ENCODE results near the gene CDH4.

CDH4 gene

GRCh38 chr20:61354001-61354390 is 101.9 kb downstream of the CDH4 start:
- Mint-ChIP-seq H3K4me3 (no peak overlapping the region), H3K4me1 (ENCODE audit: low read depth) (no peaks in the 10 kb centered on the region), H3K36me3 (ENCODE audit: low read depth) (no peaks in the 10 kb centered on the region), H3K27me3 (ENCODE audit: low read depth) (no peaks in the 10 kb centered on the region), H3K9me3 (no peaks in the 10 kb centered on the region), H3K27ac (no peak overlapping the region)

- Mint-ChIP-seq H3K4me3 (no peak overlapping the region), H3K4me1 (ENCODE audit: low read depth) (no peaks in the 10 kb centered on the region), H3K9me3 (no peaks in the 10 kb centered on the region), H3K27me3 (ENCODE audit: low read depth) (no peaks in the 10 kb centered on the region), H3K27ac (no peak overlapping the region), H3K36me3 (ENCODE audit: low read depth) (no peaks in the 10 kb centered on the region)
Observed at GRCh38 chr20:61354501-61354900, 102.4 kb downstream of the CDH4 start.

DNA sequence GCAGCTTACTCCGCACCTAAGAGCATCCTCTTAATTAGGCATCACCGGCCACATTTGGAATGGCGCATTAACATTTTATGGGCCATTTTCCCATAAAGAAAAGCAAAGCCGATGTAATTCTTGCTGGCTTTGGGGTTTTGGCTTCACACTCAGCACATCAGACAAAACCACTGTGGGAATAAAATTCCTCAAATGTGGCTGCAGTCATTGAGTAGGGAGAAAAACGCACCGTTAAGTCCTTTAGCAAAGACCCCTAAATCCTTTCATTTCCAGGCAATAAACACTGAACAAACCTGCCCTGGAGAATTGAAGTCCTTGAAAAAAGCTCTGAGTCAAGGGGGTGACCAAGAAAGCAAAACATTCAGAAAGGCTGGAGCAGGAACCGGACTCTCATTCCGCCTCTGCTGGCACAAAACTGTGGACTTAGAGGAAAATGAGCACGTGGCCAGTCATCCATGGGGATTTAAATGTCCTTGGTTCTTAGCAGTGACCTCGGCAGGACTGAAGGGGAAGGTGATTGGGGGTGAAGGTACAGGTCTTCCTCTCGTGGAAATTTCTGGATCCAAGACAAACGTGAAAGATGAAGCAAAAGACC is 102.9 kb downstream of the CDH4 start:
- no peak overlapping the region for H3K4me3 Mint-ChIP-seq
- no peaks in the 10 kb centered on the region for H3K9me3 Mint-ChIP-seq
- no peak overlapping the region for H3K27ac Mint-ChIP-seq
- no peaks in the 10 kb centered on the region for H3K36me3 Mint-ChIP-seq (ENCODE audit: low read depth)
- no peaks in the 10 kb centered on the region for H3K27me3 Mint-ChIP-seq (ENCODE audit: low read depth)
- H3K4me1 Mint-ChIP-seq (ENCODE audit: low read depth): no peaks in the 10 kb centered on the region

- Mint-ChIP-seq H3K27me3 (ENCODE audit: low read depth) (no peaks in the 10 kb centered on the region), H3K4me3 (no peak overlapping the region), H3K27ac (no peak overlapping the region), H3K36me3 (ENCODE audit: low read depth) (no peaks in the 10 kb centered on the region), H3K4me1 (ENCODE audit: low read depth) (no peaks in the 10 kb centered on the region), H3K9me3 (no peaks in the 10 kb centered on the region)
Observed at GRCh38 chr20:61355585-61355984, 103.5 kb downstream of the CDH4 start.

DNA sequence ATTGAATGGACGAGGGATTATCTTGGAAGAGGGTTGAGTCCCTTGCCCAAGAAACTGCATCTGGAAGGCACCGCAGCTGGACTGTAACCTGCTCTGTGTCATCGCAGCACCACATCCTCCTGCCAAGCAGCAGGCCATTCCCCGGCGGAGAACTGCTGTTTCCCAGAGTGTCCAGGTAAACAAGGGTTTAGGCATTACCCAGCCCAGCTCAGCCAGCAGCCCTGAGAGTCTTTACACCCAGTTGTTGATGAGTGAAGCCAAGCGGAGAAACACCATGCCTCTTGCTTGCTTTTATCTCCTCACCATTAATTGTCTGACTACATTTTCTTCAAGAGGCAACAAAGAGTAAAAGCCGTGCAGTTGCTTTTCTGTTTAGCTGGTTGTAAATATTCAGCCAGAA is 104.1 kb downstream of the CDH4 start:
- H3K9me3 Mint-ChIP-seq: no peaks in the 10 kb centered on the region
- no peak overlapping the region for H3K27ac Mint-ChIP-seq
- H3K27me3 Mint-ChIP-seq (ENCODE audit: low read depth): no peaks in the 10 kb centered on the region
- H3K4me3 Mint-ChIP-seq: no peak overlapping the region
- H3K36me3 Mint-ChIP-seq (ENCODE audit: low read depth): no peaks in the 10 kb centered on the region
- H3K4me1 Mint-ChIP-seq (ENCODE audit: low read depth): no peaks in the 10 kb centered on the region

DNA sequence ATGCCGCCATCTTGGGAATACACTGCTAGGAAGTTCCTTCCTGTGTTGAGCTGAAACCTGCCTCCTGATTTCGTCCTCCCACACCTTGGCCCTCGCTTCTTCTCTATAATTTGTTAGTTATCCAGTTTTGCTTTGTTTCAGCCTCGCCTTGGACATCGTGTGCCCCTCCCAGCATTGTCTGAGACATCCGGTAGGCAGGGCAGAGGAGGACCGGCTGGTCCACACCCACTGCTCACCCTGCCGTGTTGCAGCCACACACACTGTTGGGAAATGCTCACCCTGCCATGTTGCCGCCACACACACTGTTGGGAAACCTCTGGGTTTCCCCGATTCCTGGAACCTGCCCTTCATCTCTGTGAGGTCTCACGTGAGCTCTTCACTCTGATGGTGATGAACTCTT is 105.1 kb downstream of the CDH4 start:
- no peaks in the 10 kb centered on the region for H3K36me3 Mint-ChIP-seq (ENCODE audit: low read depth)
- no peak overlapping the region for H3K4me3 Mint-ChIP-seq
- H3K4me1 Mint-ChIP-seq (ENCODE audit: low read depth): no peaks in the 10 kb centered on the region
- H3K9me3 Mint-ChIP-seq: no peaks in the 10 kb centered on the region
- H3K27me3 Mint-ChIP-seq (ENCODE audit: low read depth): no peaks in the 10 kb centered on the region
- no peak overlapping the region for H3K27ac Mint-ChIP-seq

DNA sequence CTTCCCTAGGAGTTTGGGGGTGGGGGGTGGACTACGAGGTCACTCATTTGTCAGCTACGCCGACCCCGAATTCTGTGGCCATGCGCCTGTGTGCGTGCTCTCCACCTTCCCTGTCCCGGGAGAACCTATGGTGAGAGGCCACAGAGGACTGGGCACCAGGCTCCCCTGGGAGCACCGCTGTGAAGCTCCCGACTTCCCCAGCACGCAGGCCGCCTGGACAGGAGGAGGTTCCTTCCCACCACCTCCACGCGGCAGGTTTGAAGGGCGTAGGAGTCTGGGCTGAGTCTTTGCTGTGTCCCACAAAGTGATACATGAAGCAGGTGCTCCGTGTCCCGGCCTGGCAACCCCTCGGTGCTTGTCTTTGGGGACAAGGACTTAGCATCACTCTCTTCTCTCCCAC is 107.2 kb downstream of the CDH4 start:
- Mint-ChIP-seq H3K36me3 (ENCODE audit: low read depth) (no peaks in the 10 kb centered on the region), H3K27me3 (ENCODE audit: low read depth) (no peaks in the 10 kb centered on the region), H3K27ac (no peak overlapping the region), H3K4me3 (no peak overlapping the region), H3K4me1 (ENCODE audit: low read depth) (no peaks in the 10 kb centered on the region), H3K9me3 (no peaks in the 10 kb centered on the region)

GRCh38 chr20:61360296-61360695 is 108.2 kb downstream of the CDH4 start:
- no peaks in the 10 kb centered on the region for H3K36me3 Mint-ChIP-seq (ENCODE audit: low read depth)
- H3K27ac Mint-ChIP-seq: no peak overlapping the region
- no peak overlapping the region for H3K4me3 Mint-ChIP-seq
- H3K9me3 Mint-ChIP-seq: no peaks in the 10 kb centered on the region
- no peaks in the 10 kb centered on the region for H3K27me3 Mint-ChIP-seq (ENCODE audit: low read depth)
- no peaks in the 10 kb centered on the region for H3K4me1 Mint-ChIP-seq (ENCODE audit: low read depth)

DNA sequence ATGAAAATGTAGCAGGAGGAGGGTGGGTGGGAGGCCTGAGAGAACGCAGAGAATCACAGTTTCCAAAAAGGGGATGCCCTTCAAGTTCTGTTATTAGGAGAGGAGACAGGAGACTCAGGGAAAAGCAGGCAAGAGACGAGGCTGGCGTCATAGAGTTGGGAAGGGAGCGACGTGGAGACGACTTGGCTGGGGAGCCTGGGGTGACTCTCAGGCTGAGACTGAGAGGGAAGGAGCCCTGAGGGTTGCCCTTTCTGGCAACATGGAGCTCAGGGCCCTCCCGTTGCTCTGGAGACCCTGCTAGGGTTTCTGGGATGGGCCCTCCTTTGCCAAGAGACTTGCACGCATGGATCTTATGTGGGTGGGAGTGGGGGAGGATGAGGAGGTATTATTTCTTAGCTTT is 108.9 kb downstream of the CDH4 start:
- Mint-ChIP-seq H3K4me3 (no peak overlapping the region), H3K9me3 (no peaks in the 10 kb centered on the region), H3K27ac (no peak overlapping the region), H3K4me1 (ENCODE audit: low read depth) (no peaks in the 10 kb centered on the region), H3K27me3 (ENCODE audit: low read depth) (no peaks in the 10 kb centered on the region), H3K36me3 (ENCODE audit: low read depth) (no peaks in the 10 kb centered on the region)

DNA sequence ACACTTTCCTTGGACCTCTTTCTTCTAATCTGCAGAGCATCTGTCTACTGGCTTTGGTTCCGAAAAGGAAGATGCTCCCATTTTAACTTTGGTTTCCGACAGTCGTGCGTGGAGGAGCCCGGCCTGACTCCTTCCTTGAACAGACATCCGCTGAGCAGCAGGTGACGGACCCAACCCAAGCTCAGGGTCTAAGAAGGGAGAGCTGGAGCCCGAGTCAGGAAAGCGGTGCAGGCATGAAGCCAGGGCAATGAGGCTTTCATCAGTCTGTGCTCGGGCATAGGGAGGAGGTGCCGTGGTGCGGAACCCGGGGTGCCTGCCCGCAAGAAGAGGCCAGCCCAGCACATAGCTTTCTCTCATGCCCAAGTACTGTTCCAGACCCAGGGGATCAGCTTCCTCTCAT is 109.4 kb downstream of the CDH4 start:
- H3K4me1 Mint-ChIP-seq (ENCODE audit: low read depth): no peaks in the 10 kb centered on the region
- no peaks in the 10 kb centered on the region for H3K9me3 Mint-ChIP-seq
- no peak overlapping the region for H3K27ac Mint-ChIP-seq

GRCh38 chr20:61364147-61364546 is 112.1 kb downstream of the CDH4 start:
- Mint-ChIP-seq H3K27ac (no peak overlapping the region), H3K4me3 (no peak overlapping the region), H3K27me3 (ENCODE audit: low read depth) (no peaks in the 10 kb centered on the region), H3K9me3 (no peaks in the 10 kb centered on the region), H3K4me1 (ENCODE audit: low read depth) (no peaks in the 10 kb centered on the region), H3K36me3 (ENCODE audit: low read depth) (no peaks in the 10 kb centered on the region)

More for the DNA sequence above, 109.4 kb downstream of the CDH4 start:
- H3K36me3 Mint-ChIP-seq (ENCODE audit: low read depth): no peaks in the 10 kb centered on the region
- H3K27me3 Mint-ChIP-seq (ENCODE audit: low read depth): no peaks in the 10 kb centered on the region
- no peak overlapping the region for H3K4me3 Mint-ChIP-seq

DNA sequence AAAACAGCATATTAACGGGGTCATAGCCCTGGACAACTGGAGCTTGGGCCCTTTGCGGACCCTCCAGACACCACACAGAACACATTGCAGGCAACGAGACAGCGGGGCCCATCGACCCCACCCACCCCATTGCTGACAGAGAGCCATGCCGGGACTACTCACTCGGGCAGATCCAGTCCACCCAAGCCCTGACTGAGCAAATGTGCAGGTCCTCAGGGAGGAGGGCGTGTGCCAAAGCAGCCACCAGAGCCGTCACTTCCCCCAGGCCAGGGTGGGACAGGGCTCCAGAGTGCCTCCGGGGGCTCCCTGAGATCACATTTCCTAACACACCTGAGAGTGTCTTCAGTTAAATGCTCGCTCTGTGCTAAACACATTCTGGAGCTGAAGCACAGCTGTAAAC is 114.9 kb downstream of the CDH4 start:
- Mint-ChIP-seq H3K27me3 (ENCODE audit: low read depth) (no peaks in the 10 kb centered on the region), H3K27ac (no peak overlapping the region), H3K9me3 (no peaks in the 10 kb centered on the region), H3K36me3 (ENCODE audit: low read depth) (no peaks in the 10 kb centered on the region), H3K4me1 (ENCODE audit: low read depth) (no peaks in the 10 kb centered on the region), H3K4me3 (no peak overlapping the region)

GRCh38 chr20:61369731-61370520 is 117.9 kb downstream of the CDH4 start:
- Mint-ChIP-seq H3K36me3 (ENCODE audit: low read depth) (no peaks in the 10 kb centered on the region), H3K27ac (no peak overlapping the region), H3K4me1 (ENCODE audit: low read depth) (no peaks in the 10 kb centered on the region), H3K27me3 (ENCODE audit: low read depth) (no peaks in the 10 kb centered on the region), H3K4me3 (no peak overlapping the region), H3K9me3 (peaks cover 6% of the 10 kb centered on the region)

GRCh38 chr20:61370841-61371303 is 118.8 kb downstream of the CDH4 start:
- Mint-ChIP-seq H3K4me3 (no peak overlapping the region), H3K27me3 (ENCODE audit: low read depth) (no peaks in the 10 kb centered on the region), H3K9me3 (peaks cover 6% of the 10 kb centered on the region), H3K4me1 (ENCODE audit: low read depth) (no peaks in the 10 kb centered on the region), H3K36me3 (ENCODE audit: low read depth) (no peaks in the 10 kb centered on the region), H3K27ac (no peak overlapping the region)

DNA sequence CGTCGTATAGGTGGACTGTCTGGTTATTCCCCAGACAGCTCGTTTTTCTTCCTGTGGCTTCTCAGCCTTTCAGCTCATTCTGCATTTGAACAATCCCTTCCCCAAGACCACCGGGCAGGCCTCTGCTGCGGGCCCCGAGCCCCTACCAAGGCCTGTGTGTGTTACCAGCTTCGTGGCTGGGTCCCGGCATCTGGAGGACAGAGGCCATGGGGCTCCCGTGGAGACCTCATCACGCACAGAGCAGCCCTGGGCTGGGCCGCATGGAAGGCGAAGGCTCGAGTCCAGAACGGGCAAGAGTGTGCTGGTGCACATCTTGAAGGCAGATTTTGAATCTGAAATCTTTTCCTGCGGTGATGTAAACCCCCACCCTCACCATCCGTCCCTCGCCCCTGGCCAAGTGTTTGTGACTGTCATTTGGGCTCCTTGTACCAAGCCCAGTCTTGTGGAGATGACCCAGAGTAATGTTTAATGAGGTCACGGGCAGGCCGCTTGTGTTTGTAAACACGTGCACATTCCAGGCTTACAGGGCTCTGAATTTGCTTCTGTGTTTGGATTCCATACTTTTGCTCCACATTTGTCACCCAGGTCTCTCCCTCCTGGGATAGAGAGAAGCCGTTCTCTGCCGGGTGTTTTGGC is 119.6 kb downstream of the CDH4 start:
- no peak overlapping the region for H3K4me3 Mint-ChIP-seq
- no peaks in the 10 kb centered on the region for H3K4me1 Mint-ChIP-seq (ENCODE audit: low read depth)
- no peaks in the 10 kb centered on the region for H3K27me3 Mint-ChIP-seq (ENCODE audit: low read depth)
- H3K9me3 Mint-ChIP-seq: peaks cover 6% of the 10 kb centered on the region
- no peak overlapping the region for H3K27ac Mint-ChIP-seq
- H3K36me3 Mint-ChIP-seq (ENCODE audit: low read depth): no peaks in the 10 kb centered on the region
